ENCODE measurements around the gene PTPRF. TPM values are rescaled to one million over a fixed set of nuclear protein-coding genes. Genes with fewer than 3 reads are reported as not detected.
"Not testable (repeated sequence)": the region's sequence is repeated elsewhere in the genome, so short reads cannot be mapped to it uniquely, and the experiment has no call there.

Gene PTPRF
- total RNA-seq, 1 donor from 2014 or later, result 155 TPM

DNA sequence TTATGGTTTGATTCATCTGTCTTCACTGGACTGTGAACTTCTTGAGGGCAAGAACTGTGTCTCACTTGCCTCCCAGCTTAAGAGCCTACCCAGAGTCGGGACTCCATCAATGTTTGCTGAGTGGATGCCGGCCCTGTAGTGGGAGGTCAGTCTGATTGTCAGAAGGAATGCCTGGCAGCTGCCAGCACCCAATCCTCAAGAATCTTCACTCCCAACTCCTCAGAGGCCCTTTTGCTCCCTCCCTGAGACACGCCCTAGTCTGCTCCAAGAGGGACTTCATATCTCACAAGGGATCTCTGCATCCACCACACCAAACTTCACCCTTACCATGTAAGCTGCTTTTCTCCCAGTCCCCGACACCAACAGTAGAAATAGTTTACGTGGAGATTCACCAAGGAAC is 104.0 kb downstream of the PTPRF start:
- DNase-seq (ENCODE audit: low read depth), result no peak
- TF ChIP-seq, protein P1, sequence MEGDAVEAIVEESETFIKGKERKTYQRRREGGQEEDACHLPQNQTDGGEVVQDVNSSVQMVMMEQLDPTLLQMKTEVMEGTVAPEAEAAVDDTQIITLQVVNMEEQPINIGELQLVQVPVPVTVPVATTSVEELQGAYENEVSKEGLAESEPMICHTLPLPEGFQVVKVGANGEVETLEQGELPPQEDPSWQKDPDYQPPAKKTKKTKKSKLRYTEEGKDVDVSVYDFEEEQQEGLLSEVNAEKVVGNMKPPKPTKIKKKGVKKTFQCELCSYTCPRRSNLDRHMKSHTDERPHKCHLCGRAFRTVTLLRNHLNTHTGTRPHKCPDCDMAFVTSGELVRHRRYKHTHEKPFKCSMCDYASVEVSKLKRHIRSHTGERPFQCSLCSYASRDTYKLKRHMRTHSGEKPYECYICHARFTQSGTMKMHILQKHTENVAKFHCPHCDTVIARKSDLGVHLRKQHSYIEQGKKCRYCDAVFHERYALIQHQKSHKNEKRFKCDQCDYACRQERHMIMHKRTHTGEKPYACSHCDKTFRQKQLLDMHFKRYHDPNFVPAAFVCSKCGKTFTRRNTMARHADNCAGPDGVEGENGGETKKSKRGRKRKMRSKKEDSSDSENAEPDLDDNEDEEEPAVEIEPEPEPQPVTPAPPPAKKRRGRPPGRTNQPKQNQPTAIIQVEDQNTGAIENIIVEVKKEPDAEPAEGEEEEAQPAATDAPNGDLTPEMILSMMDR (conservative IDR thresholded peaks at IDR 0.05; ENCODE audit: low read depth, low read length), result no peak
- no peak overlapping the region for H3K4me3 ChIP-seq (ENCODE audit: low read depth, low read length)

DNA sequence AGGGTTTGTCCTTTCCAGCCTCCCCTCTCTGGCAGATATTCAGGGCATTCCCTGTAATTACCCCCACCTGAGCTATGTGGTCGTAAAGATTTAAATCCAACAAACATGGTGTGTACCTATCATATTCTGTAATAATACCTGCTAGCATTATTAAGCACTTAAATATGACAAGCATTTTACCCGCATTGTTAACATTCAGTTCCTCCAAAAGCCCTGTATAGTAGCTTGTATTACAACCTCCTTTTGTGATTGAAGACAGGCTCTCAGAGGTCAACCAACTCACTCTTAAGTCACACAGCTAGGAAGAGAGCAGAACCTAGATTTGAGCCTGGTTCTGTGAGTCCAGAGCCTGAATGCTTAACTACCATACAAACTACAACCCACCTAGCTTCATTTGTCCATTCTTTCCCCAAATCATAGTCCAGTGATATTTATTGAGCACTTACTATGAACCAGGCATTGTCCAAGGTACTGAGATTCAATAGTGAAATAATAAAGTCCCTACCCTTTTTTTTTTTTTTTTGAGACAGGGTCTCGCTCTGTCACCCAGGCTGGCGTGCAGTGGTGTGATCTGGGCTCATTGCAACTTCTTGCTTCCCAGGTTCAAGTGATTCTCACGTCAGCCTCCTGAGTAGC is 105.4 kb downstream of the PTPRF start:
- DNase-seq (ENCODE audit: low read depth), result no peak
- H3K4me3 ChIP-seq (ENCODE audit: low read depth, low read length), result no peak overlapping the region
- TF ChIP-seq, protein P1 (conservative IDR thresholded peaks at IDR 0.05; ENCODE audit: low read depth, low read length), result no peak

GRCh38 chr1:43637267-43637666 is 106.6 kb downstream of the PTPRF start:
- DNase-seq (ENCODE audit: low read depth), result no peak
- no peak overlapping the region for H3K4me3 ChIP-seq (ENCODE audit: low read depth, low read length)
- TF ChIP-seq, protein P1 (conservative IDR thresholded peaks at IDR 0.05; ENCODE audit: low read depth, low read length), result no peak

- DNase-seq (ENCODE audit: low read depth); H3K4me3 ChIP-seq (ENCODE audit: low read depth, low read length): not testable (repeated sequence)
Measured at GRCh38 chr1:43638381-43638780, 107.7 kb downstream of the PTPRF start.

DNA sequence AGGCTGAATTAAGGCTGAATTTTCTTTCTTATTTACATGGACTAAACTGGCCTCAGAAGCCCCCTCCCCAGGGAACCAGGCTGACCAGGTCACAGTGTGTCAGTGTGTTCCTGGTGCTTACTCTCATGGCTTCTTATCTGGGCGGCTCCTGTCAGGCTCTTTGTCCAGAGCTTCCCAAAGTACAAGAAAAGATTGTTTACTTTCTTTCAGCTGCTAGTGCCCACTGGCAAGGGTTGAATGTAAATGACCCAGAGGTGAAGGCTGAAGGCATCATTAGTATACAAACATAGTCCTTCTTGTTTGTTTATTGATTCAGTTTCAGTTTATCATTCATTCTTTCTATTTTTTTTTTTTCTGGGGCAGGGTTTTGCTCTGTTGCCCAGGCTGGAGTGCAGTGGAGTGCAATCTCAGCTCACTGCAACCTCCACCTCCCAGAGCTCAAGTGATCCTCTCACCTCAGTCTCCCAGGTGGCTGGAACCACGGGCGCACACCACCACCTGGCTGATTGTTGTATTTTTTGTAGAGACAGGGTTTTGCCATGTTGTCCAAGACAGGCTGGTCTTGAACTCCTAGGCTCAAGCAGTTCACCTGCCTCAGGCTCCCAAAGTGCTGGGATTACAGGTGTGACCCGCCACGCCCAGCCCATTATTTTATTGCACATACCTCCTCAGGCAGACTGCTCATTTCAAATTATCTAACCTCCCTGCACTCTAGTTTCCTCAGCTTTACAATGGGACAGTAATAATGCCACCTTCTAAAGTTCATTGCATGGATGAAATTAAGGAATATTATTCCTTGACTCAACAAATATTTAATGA is 109.5 kb downstream of the PTPRF start:
- TF ChIP-seq, protein P1 (conservative IDR thresholded peaks at IDR 0.05; ENCODE audit: low read depth, low read length), result no peak
- no peak for DNase-seq (ENCODE audit: low read depth)
- no peak overlapping the region for H3K4me3 ChIP-seq (ENCODE audit: low read depth, low read length)

- TF ChIP-seq, protein P1 (conservative IDR thresholded peaks at IDR 0.05; ENCODE audit: low read depth, low read length), result no peak
- no peak for DNase-seq (ENCODE audit: low read depth)
- H3K4me3 ChIP-seq (ENCODE audit: low read depth, low read length), result no peak overlapping the region
Measured at GRCh38 chr1:43644558-43644957, 113.9 kb downstream of the PTPRF start.

DNA sequence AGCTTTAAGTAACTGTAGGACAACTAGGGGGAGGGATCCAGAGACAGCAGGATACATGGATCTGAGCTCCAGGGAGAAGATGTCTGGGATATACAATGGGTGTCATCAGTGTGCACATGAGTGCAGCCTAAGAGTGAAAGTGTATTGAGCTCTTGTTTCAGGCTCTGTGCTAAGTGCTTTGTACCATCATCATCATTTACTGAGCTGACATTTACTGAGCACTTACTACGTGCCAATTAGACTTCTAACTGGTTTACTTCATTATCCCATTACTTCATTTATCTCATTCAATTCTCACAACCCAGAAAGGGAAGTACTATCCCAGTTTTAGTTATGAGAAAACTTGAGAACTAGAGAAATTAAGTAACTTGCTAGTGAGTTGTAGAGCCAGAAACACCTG is 114.8 kb downstream of the PTPRF start:
- DNase-seq (ENCODE audit: low read depth), result no peak
- no peak overlapping the region for H3K4me3 ChIP-seq (ENCODE audit: low read depth, low read length)
- TF ChIP-seq, protein P1 (conservative IDR thresholded peaks at IDR 0.05; ENCODE audit: low read depth, low read length), result no peak

DNA sequence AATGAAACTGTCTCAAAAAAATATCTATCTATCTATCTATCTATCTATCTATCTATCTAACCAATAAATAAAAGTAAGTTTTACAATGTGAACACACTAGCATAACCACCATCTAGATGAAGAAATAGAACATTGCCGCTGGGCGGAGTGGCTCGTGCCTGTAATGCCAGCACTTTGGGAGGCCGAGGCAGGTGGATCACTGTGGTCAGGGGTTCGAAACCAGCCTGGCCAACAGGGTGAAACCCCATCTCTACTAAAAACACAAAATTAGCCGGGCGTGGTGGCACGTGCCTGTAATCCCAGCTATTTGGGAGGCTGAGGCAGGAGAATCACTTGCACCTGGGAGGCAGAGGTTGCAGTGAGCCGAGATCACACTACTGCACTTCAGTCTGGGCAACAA is 116.6 kb downstream of the PTPRF start:
- not testable (repeated sequence) for H3K4me3 ChIP-seq (ENCODE audit: low read depth, low read length); DNase-seq (ENCODE audit: low read depth)

All from epithelial cell of proximal tubule (primary cell).